HG03025 (cell line): ENCODE measurements around the gene HAGHL.
"Not testable (repeated sequence)": the region's sequence is repeated elsewhere in the genome, so short reads cannot be mapped to it uniquely, and the experiment has no call there.

Source experiments
- ATAC-seq: cut with Tn5 transposase; IDR thresholded peaks from one replicate; pipeline ENCODE4 v1.9.1; 2021; ENCODE audit warnings: mild to moderate bottlenecking, moderate library complexity; ENCODE audit not compliant: unreplicated experiment, low FRiP score

Gene HAGHL

DNA sequence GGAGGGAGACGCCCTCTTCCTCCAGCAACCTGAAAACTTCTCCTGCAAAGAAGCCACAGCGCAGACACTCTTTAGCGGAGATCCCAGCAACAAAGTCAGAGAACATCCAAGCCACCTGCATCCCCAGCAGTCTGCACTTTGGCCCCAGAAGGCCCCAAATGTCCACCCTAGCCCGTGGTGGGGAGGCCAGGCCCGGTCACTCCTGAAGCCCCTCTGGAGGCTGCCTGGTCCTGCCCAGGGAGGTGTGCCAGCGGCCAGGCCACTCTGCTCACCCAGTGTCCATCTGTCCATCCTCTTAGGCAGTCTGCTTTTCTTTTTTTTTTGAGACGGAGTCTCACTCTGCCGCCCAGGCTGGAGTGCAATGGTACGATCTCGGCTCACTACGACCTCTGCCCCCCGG, 5.4 kb downstream of the HAGHL start:
- no peak for ATAC-seq

DNA sequence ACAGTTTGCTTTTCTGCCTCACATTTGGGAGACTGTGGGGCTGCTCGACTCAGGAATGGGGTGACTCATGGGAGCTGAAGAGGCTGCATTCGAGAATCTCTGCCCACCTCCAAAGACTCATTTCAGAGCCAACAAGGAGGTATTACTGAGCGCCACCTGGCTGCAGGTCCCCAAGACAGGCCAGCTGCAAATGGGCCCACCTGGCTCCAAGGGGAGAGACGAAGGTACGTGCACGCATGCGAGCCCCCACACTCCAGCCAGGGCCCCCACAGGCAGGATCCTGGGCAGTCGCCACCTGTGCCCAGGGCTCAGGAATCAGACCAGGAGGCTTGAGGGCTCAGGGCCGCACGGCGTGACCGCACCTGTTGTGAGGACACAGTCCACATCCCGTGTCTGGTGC, 6.0 kb downstream of the HAGHL start:
- ATAC-seq, result no peak

DNA sequence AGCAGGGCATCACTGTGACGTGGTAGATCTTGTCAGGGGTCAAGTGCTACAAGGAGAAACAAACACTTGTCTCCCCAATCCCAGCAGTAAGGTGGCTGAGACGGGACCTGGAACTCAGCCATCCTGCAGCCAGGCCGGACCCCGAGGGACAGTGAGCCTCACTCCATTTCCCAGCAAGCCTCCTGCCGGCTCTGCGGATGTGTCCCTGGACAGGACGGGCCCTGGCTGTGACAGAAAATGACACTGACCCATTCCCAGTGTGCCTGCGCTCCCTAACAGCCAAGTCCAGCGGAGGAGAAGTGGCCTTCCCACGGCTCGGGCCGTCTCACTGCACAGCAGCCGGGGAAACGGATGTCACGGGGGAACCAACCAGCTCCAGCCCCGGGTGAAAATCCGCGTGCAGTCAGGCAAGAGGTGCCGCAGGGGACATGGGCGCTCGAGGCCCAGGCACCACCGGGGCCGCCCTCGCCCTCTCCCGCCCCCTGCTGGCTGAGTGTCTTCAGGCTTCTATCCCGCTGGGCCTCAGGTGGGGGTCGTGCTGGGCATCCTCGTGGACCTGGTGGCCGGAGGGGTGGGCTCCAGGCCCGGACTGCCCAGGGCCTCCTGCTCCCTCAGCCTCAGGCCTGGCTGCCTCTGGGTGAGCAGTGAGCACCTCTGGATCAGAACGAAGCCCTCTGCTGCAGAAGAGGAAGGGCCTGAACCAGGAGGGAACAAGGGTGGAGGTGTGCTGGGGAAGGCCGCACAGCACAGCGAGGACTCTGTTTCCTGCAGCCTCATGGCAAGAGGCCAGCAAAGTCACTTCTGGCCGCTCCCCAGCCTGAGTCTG, 6.7 kb downstream of the HAGHL start:
- no peak for ATAC-seq

DNA sequence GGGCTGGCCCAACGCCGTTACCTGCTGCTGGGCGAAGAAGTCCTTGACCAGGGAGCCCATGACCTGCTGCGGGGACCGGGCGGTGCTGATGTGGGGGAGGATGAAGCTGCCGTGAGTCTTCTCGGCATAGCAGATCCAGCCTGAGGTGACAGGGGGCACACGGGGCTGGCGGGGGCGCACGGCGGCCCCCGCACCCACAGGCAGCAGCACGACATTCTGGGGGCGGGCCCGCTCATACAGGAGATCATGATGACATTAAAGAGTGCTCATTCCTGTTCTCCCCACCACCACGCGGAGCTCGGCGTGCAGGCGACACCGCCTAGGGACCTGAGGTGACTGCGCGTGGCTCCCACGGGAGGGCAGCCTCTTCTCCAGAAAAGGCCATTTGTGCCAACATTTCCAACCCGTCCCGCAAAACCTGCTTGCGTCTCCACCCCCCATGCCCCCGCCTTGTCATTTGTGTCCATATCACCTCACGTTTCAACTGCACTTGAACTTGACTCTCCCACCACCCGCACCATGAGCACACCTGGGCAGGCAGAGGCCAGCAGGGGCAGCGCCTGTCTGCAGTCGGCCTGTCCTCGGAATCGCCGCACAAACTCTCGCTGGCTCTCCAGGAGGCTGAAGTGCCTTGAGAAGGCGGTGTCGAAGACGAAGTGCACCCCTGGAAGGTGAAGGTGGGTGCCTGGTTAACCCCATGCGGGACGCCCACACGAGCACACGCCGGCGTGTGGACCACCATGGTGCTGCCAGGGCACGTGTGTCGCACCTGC, 7.5 kb downstream of the HAGHL start:
- no peak for ATAC-seq

DNA sequence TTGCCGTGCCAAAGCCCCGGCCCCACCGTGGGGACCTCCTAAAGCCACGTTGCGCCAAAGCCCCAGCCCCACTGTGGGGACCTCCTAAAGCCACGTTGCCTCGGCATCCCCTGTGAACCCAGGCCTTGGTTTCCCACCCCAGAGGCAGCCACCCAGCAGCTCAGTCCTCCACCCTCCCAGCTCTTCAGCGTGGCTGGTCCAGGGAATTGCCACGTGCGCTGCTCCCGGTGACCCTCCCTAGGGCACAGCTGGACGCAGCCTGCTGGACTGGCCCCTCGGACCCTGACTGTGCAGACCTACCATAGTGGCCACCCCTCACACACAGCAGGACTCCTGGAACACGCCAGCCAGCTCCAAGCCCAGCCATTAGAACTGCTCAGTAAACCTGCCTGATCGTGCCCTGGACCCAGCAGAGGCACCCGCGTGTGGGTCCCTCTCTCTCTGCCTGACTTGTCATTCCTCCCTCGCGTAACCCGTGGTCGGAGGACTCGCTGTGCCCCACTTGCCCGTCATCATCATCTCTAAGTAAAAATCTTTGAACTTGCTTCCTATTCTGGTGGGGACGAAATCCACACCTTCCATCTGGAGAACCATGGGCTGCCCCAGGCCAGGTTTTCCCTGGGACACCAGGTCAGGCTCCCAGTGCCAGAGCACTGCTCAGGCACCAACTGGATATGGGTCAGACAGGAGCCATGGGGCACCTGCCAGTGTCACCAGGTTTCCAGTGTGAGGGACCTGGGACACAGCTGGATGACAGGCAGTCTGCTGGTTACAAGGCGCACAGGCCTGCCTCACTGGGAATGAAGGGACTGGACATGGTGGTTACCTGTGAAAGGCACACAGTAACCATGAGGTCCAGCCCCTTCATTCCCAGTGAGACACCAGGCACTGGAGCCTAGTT, 8.3 kb downstream of the HAGHL start:
- ATAC-seq, result no peak

DNA sequence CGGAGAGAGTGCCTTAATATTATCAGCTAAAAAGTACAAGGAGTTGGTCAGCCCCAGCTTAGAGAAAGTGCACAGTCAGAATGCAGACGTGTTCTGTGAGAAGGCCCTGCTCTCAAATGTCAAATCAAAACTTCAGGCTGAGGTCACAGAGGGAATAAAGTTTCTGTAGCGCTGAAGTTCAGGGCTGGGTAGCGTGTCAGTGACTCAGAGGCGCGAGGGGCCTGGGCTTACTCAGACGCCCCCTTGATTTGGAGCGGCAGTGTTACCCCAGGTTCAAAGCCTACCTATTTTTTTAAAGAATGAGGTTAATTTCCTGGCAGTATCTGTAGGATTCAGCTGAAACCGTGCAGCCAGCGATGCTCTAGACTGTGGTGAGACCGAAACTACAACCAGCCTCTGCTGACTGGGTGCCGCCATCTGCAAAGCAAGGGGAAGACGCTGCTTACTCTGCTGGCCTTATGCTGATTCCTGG, 9.1 kb downstream of the HAGHL start:
- ATAC-seq, result no peak

DNA sequence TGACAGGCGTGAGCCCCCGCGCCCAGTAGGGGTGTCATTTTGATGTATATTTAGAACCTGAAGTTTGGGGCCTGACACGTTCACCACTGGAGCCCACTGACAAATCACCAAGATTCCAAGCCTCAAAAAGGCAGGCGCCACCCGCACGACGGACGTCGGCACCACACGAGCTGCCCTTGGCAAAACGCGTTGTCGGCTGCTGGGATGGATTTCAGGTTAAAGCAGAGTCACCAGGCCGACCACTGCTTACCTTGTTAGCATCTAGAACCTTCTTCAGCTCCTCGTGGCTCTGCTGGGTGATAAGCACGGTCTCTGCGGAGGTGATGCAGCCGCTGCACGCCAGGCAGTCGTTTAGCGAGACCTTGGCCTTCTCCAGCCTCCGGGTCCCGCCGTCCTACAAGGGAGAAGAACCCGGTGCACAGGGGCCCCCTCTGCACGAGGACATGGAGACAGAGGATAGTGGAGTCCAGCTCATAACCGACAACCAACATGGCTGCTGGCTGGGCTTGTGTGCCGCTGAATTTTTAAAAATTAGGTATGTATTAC, 10.1 kb downstream of the HAGHL start:
- no peak for ATAC-seq

DNA sequence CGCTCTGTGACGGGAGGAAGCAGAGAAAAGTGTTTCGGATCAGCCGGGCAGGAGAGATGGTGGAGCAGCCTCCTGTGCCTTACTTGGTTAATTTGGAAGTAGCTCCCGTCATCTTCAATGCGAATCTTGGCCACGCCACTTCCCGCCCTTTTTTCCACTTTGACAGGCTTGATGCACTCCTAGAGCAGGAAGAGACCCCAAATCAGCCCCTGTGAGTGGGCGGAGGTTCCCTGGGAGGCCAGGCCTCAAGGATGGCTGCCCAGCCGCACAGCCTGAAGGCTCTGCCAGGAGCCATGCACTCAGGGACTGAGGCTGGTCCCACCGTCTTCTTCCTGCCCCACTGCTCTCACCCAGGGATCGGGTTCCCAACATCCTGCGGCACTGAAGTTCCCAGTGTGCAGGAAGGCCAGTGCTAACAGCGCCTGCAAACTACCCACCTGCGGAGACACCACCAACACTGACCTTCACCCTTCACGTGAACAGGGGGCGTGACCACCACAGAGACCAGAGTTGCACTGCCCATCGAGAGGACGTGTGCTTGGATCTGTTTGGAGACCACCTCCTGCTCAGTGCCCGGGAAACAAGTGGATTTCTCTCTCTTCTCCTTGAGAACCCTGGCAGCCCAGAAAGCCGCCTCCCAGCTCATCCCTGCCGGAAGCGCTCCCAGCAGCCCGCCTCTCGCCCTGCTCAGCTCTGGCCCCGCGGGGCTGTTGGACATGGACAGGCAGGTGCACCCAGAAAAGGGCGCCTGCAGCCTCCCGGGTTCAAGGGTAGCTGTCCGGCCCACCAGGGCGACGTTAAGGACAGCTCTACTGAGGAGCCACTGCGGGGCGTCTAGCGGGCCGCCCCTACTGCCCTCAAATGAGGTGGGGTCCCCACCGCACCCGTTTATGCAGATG, 12.9 kb downstream of the HAGHL start:
- no peak for ATAC-seq

DNA sequence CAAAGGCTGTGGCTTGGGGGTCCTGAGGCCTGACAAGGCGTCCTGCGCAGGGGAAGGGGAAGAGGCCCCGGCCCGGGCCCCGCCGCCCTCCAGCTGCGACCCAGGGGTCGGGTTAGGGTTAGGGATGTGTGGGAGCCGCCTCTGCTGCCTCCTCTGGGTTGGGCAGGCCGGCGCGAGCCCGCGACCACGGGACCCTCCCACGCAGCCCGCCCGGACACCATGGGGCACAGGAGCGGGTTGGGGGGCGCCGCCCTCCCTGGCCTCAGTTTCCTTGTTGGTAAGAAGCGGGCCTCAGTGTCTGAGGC, 13.5 kb downstream of the HAGHL start:
- no peak for ATAC-seq

DNA sequence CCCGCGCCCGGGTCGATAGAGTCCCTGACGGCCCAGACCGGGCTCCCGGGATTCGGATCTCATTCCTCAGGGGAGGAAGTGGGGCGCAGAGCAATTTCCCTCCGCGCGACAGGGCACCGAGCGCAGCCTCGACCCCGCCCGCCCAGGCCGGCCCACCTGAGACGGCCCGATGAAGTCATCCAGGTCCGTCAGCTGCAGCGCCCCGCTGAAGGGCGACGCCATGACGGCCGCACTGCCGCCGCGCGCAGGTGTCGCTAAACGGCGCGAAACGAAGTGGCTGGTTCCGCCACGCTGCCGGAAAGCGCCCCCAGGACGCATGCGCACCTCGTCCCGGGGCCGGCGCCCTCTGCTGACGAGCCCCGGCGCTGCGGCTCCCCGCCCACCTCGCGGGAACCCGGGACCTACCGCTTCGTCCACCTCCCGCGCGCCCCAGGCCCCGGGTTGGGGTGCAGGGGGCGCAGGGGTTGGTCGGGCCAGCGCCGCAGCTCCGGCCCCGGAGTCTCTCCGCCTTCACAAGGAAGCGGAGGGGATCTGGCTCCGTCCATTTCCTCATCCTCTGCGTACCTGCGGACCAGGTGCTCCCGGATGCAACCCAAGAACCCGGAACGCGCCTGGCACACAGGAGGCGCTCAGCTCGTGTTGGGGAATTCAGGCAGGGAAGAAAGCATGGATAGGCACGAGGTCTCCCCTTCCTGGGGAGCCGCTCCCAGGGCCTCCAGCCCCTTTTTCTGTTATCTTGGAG, 14.0 kb downstream of the HAGHL start, which contains the start of gene CIAO3:
CIAO3 (minus strand) TSS at position 234 of the 742 bp plus-strand sequence; CDS start at position 222, 12 bp downstream.
- ATAC-seq, result peak; percentile 46

DNA sequence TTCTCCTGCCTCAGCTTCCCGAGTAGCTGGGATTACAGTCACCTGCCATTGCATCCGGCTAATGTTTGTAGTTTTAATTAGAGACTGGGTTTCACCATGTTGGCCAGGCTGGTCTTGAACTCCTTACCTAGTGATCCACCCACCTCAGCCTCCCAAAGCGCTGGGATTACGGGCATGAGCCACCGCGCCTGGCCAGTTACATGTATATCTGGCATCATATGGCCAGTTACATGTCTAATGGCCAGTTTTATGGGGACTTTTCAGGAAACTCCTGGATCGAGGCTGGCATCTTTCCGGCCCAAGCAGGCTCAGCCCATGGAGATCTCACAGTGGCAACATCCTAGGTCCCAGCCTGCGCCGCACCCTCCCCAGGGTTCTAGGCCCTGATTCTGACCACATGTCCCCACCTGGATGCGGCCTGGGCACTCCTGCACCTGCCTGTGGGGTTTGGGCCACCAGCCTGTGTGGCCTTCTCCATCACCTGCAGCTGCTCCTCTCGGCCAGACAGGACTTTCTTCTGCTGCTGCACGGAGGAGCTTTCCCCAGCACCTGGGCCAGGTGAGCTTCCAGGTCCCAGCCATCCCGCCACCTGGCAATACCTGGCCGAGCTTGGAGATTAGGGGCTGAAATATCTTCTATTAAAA, 15.2 kb downstream of the HAGHL start:
- ATAC-seq, result no peak

DNA sequence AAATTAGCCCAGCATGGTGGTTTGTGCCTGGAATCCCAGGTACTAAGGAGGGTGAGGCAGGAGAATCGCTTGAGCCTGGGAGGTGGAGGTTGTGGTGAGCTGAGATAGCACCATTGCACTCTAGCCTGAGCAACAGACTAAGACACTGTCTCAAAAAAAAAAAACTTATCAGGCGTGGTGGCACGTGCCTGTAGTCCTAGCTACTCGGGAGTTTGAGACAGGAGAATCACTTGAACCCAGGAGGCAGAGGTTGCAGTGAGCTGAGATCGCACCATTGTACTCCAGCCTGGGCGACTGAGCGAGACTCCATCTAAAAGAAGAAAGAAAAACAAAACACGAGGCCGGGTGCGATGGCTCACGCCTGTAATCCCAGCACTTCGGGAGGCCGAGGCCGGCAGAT, 16.0 kb downstream of the HAGHL start:
- not testable (repeated sequence) for ATAC-seq

DNA sequence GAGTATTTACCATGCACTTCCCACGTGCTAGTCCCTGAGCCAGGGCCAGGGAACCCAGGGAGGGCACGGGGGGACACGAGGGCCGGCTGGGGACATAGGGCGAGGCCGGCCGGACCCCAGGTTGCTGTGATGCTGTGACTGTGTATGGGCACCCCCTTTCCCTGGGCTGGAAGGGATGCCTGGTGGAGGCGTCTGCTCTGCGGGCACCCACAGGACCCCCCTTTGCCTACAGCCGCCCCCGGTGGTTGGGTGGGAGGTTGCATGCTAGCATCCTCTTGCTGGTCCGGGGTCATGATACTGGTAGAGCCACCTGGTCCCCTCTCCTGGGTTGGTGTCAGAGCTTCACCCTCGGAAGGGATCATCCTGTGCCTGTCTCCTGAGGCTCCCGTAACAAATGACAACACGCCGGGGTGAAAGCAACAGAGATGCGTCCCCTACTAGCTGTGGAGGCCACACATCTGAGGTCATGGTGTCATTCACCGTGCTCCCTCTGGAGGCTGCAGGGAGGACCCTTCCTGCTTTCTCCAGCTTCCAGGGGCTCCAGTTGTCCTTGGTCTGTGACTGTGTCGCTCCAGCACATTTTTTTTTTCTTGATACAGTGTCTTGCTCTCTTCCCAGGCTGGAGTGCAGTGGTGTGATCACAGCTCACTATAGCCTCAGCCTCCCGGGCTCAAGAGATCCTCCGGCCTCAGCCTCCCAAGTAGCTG, 17.0 kb downstream of the HAGHL start:
- no peak for ATAC-seq

DNA sequence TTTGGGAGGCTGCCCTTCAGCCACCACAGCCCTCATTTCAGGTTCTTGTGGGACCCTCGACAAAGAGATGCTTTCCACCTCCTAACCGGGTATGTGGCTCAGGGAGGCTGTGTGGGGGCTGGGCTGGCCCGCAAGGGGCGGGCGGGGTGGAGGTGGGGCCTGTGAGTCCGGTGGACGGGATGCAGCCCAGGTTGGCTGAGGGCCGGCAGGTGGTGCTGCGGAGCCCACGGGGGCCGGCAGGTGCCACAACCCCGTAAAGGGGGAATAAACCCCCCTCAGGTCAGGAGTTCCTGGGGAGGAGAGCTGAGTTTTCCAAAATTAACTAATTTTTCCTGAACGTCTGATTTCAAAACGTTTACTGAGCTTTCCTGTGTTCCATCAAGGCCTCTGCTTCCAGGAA, 18.8 kb downstream of the HAGHL start:
- ATAC-seq, result no peak

DNA sequence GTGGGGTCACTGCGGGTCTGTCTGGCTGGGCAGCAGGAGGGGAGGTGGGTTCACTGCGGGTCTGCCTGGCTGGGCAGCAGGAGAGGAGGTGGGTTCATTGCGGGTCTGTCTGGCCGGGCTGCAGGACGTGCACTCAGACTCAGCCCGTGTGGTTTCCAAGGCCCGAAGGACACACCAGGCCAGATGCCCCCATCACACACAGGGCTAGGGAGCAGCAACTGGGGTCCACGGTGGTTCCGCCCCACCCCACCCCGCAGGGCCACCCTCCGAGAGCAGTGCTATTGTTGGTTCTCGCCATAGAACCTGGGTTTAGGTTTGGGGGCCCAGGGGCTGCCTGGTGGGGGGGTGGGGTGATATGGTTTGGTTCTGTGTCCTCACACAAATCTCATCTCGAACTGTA, 19.7 kb downstream of the HAGHL start:
- ATAC-seq, result no peak

DNA sequence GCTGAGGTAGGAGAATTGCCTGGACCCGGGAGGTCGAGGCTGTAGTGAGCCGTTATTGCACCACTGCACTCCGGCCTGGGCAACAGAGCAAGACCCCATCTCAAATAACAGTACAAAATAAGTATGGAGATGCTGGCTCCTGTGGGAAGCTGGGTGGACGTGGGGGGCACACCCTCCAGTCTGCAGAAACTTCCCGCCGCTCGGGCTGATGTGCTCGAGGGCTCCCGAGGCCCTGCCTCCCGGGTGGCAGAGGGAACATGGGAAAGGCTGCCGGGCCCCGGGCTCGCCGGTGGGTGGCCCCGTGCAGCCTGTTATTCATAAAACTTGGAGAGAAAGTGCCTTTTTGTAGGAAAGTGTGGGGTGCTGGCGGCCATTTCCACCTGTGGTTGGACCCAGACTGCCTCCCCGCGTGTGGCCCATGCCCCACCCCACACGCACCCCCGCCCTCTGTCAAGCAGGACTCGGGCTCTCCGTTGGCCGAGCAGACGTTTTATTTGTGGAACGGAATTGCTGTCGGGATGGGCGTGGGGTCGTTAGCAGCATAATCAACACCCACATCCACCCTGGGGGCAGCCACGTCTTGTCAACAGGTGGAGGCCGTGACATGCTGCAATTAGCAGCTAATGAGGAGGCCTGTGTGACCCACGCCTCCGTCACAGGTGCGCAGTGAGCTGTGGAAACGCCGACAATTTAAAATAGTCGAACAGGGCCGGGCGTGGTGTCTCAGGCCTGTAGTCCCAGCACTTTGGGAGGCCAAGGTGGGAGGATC, 21.3 kb downstream of the HAGHL start:
- no peak for ATAC-seq

DNA sequence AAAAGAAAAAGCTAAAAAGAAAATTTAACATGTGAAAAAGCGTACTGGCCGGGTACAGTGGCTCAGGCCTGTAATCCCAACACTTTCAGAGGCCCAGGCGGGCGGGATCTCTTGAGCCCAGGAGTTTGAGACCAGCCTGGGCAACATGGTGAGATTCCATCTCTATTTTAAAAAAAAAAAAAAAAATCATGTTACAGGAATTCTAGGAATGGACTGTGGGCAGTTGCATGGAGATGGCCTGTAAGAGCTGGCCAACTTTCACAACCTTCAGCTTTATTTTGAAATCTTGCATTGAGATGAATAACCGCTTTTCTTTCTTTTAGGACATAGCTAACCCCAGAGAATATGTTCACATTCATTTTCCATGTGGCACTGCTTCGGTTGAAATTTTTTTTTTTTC, 22.1 kb downstream of the HAGHL start:
- ATAC-seq, result no peak
